NK-92 (cell line): ENCODE measurements around the gene AP1M2.
"Not testable (repeated sequence)": the region's sequence is repeated elsewhere in the genome, so short reads cannot be mapped to it uniquely, and the experiment has no call there.

Experiments used
- DNase-seq: peaks from one replicate; lab custom pipeline; 2025; ENCODE audit not compliant: unreplicated experiment; lab: John Stamatoyannopoulos, UW

Gene AP1M2

DNA sequence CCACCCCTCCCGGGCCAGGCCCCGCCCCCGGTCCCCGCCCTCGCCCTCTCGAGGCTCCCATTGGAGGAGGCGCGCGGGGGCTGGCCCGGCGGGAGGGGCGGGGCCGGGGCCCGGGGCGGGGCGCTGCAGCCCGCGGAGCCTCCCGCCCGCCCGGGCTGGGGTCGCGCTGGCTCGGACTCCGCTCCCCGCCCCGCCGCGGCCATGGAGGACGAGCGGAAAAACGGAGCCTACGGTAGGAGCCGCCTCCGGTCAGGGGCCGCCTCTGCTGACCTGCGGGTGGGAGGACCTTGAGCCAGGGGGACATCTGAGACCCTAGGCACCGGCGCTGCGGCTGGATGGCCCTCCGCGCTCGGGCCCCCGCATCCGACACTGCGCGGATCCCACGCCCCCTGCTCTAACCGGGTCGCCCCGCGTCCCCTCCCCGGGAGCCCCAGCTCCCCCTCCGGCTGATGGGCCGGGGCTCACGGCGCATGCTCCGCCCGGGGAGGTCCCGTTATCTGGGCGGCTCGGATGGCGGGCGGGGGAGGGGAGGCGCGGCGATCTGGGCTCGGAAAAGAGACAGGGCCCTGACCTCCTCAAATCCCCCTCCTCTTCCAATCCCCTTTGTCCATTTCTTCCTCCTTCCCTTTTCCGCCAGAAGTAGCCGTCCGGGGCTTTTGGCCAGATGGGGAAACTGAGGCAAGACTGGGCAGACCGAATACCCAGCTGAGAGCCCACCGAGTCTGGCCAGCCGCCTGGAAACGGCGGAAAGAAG lies 15.4 kb upstream of the AP1M2 start:
- peak; percentile 17 for DNase-seq

DNA sequence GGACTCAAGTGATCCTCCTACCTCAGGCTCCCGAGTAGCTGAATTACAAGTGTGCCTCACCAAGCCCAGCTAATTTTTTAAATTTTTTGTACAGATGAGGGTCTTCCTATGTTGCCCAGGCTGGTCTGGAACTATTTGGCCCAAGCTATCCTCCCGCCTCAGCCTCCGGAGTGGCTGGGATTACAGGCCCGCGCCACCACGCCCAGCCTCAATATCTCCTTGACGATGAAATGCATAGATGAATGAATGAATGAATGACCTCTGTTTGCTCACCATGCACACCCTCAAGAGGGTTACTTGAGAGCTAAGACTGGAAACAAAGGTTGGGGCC lies 14.9 kb upstream of the AP1M2 start:
- no peak for DNase-seq

DNA sequence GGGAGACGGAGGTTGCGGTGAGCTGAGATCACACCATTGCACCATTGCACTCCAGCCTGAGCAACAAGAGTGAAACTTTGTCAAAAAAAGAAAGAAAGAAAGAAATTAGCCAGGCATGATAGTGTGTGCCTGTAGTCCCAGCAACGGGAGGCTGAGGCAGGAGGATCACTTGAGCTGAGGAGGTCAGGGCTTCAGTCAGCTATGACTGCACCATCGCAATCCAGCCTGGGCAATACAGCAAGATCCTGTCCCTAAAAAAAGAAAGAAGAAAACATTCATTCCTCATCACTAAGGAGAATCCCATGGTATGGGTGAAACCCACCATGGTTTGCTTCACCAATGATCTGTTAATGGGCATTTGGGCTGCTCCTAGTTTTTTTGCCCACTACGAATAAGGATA lies 13.0 kb upstream of the AP1M2 start:
- no peak for DNase-seq

DNA sequence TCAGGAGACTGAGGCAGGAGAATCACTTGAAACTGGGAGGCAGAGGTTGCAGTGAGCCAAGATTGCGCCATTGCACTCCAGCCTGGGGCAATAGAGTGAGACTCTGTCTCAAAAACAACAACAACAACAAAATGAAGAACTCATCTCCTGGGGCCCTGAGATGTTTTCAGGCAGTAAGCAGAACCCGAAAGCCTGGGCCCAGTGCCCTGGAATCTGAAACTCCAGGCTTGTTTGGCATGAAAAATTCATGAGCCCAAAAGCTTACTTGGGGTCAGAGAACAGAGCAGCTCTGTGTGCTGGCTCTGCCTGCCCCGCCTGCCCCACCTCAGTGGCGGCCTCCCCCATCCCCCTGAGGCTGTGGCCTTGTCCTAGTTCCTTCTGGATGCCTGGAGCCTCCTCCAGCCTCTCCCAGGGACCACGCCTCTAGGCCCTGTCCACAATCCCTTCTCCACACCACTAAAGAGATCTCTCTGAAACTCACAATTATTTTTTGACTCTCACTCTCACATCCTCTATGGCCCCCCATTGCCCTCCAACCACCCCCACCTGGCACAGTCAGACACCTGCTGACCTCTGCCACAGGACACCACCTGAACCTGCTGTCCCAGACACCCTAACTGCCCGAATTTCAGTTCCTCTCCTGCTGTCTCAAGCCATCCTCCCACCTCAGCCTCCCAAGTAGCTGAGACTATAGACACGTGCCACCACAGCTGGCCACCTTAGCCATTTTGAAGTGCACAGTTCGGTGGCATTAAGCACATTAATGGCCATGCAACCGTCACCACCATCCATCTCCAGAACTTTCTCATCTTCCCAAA lies 6.9 kb upstream of the AP1M2 start:
- DNase-seq = no peak

DNA sequence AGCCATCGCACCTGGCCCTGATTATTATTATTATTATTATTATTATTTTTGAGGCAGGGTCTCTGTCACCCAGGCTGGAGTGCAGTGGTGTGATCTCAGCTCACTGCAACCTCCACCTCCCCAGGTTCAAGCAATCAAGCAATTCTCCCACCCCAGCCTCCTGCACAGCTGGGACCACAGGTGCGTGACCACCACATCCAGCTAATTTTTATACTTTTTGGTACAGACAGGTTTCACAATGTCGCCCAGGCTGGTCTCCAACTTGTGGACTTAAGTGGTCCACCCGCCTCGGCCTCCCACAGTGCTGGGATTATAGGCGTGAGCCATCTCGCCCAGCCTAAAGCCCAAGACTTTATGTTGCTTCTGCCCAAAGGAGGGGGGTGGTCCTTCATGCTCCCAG lies 6.0 kb upstream of the AP1M2 start:
- no peak for DNase-seq

DNA sequence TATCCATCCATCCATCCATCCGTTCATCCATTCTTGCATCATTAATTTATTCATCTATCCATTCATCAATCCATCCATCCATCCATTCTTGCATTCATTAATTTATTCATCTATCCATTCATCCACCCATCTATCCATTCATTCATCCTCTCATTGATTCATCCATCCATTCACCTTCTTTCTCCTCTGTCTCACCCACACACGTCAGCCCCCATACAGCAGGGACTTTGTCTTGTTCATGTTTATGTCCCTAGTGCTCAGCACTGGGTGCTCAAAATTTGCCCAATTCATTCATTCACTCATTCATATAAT lies 683 bp upstream of the AP1M2 start:
- DNase-seq = no peak

DNA sequence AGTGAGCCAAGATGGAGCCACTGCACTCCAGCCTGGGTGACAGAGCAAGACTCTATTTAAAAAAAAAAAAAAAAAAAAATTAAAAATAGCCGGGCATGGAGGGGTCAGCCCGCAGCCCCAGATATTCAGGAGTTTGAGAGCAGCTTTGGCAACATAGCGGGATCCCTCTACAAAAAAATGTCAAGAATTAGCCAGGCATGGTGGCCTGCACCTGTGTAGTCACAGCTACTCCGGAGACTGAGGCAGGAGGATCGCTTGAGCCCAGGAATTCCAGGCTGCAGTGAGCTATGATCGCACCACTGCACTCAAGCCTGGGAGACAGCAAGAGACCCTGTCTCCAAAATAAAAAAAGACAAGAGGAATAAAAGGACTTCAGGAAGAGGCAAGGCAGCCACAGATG lies 716 bp downstream of the AP1M2 start:
- no peak for DNase-seq

DNA sequence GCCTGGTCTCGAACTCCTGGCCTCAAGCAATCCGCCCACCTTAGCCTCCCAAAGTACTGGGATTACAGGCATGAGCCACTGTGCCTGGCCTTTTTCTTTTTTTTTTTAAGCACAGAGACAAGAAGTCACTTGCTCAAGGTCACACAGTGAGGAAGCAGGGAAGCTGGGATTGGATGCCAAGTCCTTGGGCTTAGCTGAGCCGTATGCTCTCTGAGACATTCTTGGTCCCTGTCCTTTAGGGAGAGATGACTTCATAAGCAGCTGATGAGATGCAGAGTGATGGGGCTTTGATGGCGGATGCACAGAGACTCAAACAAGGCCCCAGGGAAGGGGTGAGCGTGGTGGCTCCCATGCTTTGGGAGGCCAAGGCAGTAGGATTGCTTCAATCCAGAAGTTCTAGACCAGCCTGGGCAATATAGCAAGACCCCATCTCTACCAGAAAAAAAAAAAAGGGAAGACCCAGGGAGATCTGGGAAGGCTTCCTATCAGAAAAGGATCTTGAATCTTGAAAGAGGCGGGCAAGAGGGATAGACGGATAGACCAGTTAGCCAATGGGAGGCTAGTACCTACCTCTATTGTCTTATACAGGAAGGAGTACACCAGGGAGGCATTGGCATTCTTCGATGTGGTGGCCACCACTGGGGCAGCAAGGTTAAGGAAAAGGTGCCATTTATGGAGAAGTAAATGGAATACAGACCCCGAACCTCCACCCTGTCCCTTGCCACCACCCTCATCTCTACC lies 3.9 kb downstream of the AP1M2 start:
- no peak for DNase-seq

DNA sequence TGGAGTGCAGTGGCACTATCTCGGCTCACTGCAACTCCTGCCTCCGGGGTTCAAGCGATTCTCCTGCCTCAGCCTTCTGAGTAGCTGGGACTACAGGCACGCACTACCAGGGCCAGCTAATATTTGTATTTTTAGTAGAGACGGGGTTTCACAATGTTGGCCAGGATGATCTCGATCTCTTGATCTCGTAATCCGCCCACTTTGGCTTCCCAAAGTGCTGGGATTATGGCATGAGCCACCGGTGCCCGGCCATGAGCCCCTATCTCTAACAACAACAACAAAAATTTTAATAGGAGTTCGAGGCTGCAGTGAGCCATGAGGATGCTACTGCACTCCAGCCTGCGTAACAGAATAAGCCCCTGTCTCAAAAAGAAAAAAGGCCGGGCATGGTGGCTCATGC lies 5.0 kb downstream of the AP1M2 start:
- DNase-seq = no peak

DNA sequence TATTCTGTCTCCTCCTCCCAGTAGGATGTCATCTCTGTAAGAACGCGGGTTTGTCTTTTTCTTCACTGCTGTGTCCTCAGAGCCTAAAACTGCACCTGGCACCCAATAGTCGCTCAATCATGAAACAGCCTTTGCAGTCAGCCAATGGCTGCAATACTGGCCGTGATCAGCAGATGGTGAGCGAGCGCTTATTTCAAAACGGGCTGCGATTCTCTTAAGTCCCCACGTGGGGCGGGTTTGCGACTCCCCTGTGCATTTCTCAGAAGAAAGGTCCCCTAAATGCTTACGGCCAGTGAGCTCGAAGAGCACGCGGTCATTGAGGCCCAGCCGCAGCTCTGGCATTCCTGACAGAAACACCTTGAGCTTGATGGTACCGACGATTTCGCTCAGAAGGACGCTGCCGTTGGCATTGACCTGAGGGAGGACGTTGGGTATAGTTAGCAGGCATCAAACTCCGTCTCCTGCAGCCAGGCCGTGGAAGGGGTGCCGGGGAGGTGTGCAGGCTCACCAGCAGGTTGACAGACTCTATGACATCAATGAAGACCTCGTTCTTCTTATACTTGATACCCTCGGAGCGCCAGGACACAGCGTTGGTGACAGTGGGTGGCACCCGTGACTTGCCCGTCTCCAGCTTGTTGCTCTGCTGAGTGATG lies 6.0 kb downstream of the AP1M2 start:
- DNase-seq = no peak

DNA sequence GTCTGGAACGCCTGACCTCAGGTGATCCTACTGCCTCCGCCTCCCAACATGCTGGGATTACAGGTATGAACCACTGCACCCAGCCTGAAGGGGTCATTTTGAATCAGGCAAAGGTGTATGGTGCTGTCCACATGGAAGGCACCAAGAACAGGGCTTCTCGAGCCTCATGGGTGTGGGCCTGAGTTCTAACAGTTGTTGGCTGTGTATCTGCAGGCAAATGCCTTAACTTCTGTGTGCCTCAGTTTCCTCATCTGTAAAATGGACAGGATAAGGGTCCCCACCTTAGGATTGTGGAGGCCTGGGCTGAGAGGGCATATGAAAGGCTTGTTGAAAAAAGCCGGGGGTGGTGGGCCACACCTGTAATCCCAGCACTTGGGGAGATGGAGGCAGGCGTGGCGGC lies 9.2 kb downstream of the AP1M2 start:
- no peak for DNase-seq

DNA sequence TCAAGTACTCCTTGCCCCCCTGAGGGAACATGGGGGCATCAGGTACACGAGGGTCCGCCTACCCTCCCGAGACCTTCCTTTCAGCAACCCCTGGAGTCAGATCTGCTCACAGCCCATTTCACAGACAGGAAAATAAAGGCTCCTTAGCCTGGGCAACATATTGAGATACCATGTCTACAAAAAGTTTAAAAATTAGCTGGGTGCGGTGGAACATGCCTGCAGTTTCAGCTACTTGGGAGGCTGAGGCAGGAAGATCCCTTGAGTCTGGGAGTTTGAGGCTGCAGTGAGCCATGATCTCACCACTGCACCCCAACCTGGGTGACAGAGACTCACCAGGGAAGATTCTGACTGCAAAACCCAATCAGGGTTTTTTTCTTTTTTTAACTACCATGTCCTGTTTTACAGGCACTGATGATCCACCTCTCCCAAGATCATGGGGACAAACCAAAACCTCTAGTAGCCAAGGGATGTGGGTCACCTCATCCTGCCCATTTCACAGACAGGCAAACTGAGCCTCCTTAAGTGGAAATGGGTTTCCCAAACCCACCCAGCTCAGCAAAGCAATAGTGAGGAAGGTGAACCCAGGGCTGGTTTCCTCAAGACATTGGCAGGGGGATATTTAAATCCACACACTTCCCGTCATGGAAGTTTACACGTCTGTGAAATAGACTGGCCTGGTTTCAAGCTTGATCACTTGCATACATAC lies 11.9 kb downstream of the AP1M2 start:
- no peak for DNase-seq

DNA sequence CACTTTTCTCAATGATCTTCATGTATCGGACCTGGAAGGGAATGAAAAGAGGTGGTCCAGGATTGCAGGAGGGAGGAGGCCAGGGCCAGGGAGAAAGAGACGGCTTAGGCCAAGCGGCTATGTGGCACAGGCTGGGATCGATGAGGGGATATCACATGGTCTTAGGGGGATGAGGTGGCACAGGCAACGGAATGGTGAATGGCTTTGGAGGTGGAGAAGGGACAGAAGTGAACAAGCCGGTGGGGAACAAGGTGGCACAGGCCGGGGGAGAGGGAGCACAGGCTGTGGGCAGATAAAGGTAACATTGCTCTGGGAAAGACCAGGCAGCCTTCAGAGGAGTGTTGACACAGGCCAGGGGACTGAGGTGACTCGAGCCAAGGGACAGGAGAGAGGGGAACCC lies 12.7 kb downstream of the AP1M2 start:
- DNase-seq = no peak

DNA sequence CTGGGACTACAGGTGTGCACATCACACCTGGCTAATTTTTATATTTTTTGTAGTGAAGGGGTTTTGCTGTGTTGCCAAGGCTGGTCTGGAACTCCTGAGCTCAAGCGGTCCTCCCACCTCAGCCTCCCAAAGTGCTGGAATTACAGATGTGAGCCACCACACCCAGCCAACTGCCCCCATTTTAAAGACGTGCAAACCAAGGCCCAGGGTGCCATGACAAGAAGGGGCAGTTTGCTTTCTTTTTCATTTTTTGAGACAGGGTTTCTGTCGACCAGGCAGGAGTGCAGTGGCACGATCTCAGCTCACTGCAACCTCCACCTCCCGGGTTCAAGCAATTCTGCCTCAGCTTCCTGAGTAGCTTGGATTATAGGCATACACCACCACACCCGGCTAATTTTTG lies 13.3 kb downstream of the AP1M2 start:
- DNase-seq = not testable (repeated sequence)

DNA sequence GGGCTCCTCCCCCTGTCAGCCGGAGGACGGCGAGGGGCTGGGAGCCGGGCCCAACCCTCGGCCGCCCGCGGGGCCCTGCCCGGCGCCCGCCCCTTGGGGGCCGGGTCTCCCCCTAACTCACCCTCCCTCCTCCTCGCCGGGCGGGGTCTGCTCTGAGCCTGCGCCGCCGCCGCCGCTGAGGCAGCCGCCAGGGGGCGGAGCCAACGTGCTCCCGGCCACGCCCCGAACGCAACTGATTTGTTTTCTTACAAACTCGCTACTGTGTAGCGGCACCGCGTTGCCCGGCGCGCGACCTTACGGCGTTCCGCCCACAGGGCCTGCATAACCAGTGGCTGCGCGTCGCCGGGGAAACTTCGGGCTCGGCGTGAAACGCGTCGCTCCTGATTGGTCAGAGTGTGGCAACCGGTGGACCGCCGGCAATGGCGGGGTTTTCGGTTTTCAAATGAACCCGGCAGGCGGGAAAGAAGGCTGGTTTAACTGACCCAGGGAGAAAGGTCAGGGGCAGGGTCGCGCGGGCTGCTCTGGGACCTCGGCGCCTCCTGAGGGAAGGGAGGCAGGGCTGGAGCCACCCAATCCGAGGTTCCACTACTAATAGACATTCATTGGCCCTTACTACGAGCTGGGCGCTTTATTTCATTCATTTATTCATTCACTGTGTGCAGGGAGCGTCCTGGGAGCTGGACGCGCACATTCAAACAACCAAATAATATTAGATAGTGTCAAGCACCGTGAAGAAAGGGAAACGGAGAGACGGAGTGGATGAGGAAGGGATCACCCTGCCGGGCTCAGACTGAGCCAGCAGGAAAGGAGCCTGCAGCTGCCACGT lies 18.1 kb downstream of the AP1M2 start, which contains the start of gene CDKN2D:
TSS of gene CDKN2D (minus strand) at position 154 of the 826 bp plus-strand sequence. CDS start 326 bp downstream, outside the sequence.
- peak; percentile 89 for DNase-seq

DNA sequence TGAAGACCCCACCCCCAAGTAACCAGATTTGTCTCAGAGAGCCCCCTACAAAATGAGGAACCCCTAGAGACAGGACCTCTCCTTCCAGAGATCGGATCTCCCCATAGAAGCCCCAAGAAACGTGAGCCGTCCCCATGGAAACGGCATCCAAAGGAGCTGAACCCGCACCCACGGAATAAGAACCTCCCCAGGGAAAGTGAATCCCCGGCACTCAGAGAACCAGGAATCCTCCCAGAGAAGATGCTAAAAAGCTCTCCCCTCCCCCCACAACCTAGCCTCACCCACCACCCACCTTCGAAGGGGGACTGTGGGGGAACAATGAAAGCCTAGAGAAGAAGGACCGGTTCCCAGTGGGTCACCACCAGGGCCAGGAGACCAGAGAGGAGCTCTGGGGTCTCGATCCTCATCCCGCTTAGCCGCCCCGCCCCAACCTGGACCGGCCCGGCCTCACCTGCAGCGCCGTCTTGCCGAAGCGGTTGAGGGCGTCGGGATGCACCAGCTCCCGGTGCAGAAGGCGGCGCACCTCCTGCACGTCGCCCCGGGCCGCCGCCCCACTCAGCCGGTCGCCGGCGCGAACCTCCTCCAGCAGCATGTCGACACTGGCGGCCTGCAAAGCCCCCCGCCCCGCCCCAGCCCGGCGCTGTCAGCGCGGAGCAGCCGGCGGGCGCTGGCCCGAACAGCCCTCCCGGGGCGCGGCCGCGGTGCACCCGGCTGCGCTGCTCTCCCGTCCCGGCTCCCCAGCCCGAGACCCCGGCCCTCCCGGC lies 18.9 kb downstream of the AP1M2 start:
- DNase-seq = no peak

DNA sequence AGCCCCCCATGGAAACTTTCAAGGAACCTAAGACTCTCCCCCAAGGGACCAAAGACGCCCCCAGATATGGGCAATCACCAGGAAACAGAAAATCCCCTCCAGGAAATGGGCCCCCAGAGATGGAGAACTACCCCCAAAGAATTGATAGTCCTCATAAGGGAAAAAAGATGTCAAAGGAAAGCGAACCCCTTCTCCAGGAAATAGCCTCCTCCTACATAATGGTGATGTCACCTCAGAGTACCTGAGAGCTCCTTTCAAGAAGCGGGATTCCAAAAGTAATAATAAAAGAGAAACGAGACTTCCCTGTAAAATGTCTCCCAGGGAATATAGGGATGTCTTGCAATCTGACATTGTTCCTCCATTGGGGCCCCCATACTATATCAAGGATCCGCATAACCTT lies 19.5 kb downstream of the AP1M2 start:
- no peak for DNase-seq

DNA sequence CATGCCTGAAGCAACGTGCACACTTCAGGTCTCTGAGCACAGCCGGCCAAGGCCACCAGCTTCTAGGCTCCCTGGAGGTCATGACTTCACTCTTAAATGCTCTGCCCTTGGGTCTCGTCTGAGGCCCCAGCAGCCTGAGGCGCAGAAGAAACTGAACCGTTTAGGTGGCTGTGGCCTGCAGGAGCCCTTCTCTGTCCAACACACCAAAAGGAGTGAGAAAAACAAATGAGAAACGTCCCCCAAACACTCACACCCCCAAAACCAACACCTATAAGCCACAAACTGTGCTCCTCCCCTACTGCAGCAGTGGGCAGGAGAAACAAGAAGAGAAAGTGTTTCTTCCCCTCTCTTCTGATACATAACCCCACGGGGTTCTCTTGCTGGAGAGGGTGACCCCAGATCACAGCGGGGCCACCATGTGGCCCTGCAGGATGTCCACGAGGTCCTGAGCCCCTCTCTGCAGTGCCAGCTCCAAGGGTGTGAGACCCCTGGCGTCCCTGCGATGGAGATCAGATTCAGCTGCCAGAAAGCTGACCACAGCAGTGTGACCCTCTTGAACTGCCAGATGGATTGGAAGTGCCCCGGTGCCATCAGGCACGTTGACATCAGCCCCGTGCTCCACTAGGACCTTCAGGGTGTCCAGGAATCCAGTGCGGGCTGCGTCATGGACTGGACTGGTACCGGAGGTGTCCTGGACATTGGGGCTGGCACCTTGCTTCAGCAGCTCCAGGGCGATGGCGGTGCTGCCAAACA lies 20.3 kb downstream of the AP1M2 start:
- no peak for DNase-seq

DNA sequence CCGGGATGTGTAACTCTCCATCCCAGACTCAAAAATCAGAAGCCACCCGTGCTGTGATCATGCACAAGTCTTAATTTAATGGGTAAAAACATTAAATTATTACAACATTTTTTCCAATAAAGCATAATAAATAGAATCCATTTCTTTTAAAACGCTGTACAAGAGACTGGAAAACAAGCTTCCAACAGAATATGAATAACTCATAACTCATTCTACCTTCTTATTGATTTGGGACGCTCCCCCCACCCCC lies 20.8 kb downstream of the AP1M2 start:
- DNase-seq = no peak
